HG03439 (cell line): ENCODE measurements around the gene INPP4B.

ENCODE experiments used
- ATAC-seq: cut with Tn5 transposase; IDR thresholded peaks from one replicate; pipeline ENCODE4 v1.9.1; 2021; ENCODE audit warnings: mild to moderate bottlenecking, moderate library complexity; ENCODE audit not compliant: unreplicated experiment

Gene INPP4B

DNA sequence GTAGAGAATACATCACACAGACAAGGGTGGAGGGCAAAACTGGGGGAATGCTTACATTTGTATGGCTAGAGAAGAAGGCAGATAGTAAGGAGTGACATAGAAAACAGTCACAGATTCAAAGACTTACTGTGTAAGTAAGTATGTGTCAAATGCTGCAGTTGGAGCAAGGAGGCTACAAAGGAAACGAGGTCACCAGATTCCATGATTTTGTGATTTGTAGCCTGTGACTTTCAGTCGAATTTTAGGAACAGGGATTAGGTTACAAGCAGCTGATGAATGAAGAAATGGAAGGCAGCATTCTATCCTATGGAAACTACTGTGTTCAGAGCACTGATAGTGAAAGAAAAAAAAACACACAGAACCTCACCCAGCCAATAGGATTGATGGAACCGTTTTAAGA, 801.8 kb downstream of the INPP4B start:
- ATAC-seq = no peak

DNA sequence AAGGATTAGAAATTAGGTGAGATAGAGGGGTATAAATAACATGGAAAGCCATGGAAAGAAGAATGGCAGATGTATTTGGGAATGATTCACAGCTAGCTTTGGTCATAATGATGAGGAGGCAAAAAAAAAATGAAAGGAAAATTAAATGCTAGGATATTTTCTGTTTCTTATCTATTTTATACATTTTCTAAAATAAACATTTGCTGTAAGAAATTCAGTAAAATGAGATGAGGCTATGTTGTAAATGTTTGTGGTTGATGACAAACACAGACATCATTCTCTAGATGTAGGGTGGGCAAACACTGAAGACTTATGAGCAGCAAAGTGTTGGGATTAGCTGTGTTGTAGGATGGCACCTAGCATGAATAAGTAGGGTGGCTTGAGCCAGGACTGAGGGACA, 802.6 kb downstream of the INPP4B start:
- ATAC-seq = no peak

- ATAC-seq = no peak
Observed at GRCh38 chr4:142041788-142042187, 804.3 kb downstream of the INPP4B start.

GRCh38 chr4:142040043-142040442, 806.1 kb downstream of the INPP4B start:
- no peak for ATAC-seq

DNA sequence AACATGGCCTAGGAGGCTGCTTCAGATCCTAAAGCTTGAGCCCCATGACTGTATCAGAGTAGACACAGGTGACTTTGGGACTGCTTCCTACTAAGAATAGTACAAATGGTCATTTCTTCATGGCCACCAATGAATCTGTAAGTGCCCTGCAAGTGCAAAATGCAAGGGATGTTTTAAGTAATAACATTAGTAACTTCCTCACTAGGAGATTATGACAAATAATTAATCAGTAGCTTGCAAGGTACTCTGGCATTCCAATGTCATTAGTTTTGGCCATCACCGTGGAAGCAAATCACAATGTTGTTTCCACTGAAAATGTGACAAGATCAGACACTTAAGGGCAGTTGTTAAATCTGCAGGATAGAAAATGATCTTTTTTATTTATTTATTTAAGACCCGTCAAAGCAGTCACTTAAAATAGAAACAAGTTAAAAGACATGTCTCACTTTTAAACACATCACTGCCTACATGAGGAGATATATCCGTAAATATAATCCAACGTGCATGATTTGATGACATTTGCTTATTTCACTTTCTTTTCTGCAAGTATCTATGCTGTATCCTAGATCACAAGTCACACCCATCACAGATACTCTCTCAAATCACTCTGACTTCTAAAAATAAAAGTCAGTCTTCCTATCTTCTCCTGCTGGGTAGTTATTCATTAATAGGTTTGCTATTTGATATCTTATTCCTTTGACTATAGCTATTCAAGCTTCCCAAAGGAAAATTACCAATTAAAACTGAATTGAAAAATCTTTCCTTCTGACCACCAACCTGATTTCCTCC, 809.1 kb downstream of the INPP4B start:
- ATAC-seq = no peak

GRCh38 chr4:142035566-142035965, 810.5 kb downstream of the INPP4B start:
- no peak for ATAC-seq

- ATAC-seq = no peak
Observed at GRCh38 chr4:142034101-142034500, 812.0 kb downstream of the INPP4B start.

GRCh38 chr4:142030010-142030409, 816.1 kb downstream of the INPP4B start:
- ATAC-seq = no peak

GRCh38 chr4:142021761-142022160, 824.3 kb downstream of the INPP4B start:
- no peak for ATAC-seq

DNA sequence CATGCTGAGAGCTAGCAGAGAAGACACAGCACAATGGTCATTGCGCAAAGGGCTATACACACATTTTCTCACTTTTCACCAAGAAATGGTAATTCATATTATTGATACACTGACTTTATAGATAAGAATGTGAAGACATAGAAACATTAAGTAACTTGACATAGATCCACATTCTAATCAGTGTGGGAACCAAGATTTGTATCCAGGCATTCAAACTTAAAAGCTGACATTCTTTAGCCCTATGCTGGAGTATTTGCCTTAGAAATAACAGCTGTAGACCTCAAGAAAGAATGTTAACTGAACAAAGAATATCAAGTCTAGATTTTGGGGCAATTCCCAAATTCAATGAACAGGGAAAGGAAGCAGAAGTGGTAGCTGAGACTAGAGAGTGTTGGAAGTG, 824.9 kb downstream of the INPP4B start:
- no peak for ATAC-seq

DNA sequence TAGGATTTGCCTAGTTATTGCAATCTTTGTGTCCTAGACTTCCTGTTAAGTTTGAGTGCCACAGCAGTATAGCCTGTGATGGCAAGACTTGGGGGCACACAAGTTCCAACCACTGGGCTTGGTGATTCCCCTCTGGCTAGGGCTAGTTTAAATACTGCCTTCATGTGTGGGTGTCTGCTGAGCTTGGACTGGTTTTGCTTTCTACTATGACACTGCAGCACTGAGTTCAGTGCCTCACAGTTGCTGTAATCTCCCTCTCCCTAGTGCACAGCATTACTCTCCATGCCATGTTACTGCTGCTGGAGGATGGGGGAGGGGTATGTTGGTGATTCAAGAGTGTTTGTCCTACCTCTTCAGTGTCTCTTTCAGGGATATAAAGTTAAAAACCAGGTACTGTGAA, 830.1 kb downstream of the INPP4B start:
- no peak for ATAC-seq

GRCh38 chr4:142009751-142010150, 836.4 kb downstream of the INPP4B start:
- no peak for ATAC-seq

DNA sequence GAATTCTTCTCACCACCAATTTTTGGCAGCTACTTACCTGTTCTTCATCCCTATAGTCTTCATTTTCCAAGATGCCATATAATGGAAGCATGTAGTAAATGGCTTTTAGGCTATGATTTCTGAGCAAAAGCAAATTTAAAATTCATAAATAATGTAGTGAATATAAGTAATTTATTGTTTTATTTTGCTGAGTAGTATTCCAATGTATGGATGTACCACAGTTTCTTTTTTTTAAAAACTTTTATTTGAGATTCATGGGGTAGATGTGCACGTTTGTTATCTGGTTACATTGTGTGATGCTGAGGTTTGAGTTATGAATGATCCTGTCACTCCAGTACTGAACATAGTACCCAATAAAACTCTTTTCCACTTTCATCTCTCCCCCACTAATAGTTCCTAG, 840.6 kb downstream of the INPP4B start:
- ATAC-seq = no peak

- no peak for ATAC-seq
Observed at GRCh38 chr4:141999446-142000143, 846.5 kb downstream of the INPP4B start.

DNA sequence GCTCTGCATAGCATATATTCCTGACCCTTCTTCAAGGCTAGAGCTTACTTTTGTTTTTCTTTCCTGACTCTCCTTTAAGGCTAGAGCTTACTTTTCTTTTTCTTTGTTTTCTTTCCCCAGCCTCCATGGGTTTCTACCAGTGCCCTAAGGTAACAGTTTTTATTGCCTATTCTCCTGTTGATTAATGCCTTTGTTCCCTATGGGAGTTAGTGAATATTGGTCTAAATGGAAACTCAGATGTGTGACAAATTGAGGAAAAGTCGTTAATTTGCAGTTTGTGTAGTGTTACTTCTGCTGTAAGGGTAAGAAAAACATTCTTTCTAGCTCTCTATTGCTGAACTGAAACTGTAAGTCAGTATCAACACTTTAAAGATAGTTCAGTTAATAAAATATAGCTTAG, 851.0 kb downstream of the INPP4B start:
- no peak for ATAC-seq

GRCh38 chr4:141977433-141977832, 868.7 kb downstream of the INPP4B start:
- ATAC-seq = no peak
